ENCODE measurements around the gene MFN2.

The MFN2 gene

DNA sequence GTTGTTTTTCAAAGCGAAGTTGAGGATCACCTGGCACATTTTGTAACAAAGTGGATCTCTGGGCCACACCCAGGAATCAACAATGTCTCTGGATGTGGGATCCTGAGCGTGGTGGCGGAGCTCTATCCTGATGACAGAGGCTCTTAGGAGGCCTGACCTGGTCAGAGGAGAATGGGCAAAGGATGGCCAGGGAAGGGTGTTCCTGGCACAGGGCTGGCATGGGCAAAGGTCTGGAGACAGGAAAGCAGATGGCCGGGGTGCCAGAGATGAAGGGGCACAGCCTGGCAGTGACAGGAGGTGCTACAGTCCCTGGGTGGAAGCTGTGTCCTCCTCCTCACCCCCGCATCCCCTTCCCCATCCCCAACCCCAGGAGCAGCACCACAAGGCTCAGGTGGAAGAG, 20.0 kb upstream of the MFN2 start:
- DNase-seq (ENCODE audit: low spot score) = no peak

DNA sequence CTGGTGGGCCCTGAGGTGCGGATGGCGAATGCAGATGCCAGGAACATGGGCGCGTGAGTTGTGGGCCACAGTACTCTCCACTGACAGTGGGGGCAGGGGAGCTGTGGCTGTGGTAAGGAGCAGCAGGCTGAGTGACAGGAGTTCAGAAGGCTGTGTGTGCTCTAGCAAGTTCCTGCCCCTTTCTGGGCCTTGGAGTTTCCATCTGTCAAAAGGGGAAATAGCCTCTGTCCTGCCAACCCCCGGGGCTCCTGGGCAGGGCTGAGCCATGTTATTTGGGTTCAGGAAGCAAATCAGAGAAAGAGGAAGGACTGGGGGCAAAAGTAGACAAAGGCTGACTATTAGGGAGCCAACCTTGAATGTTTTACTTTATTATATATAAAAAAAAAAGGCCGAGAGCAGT, 19.5 kb upstream of the MFN2 start:
- DNase-seq (ENCODE audit: low spot score) = peak; percentile 18

DNA sequence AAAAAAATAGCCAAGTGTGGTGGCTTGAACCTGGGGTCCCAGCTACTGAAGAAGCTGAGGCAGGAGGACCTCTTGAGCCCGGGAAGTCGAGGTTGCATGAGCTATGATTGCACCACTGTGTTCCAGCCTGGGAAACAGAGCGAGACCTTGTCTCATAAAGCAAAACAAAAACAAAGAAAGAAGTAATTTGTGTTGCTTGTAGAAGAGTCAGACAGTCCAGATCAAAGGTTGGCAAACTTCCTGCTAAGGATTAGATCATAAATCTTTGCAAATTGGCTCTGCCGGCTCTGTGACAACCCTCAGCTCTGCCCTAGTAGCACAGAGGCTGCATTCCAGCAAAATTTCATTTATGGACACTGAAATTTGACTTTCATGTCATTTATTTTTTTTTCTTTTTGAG, 19.0 kb upstream of the MFN2 start:
- DNase-seq (ENCODE audit: low spot score) = peak; percentile 46

DNA sequence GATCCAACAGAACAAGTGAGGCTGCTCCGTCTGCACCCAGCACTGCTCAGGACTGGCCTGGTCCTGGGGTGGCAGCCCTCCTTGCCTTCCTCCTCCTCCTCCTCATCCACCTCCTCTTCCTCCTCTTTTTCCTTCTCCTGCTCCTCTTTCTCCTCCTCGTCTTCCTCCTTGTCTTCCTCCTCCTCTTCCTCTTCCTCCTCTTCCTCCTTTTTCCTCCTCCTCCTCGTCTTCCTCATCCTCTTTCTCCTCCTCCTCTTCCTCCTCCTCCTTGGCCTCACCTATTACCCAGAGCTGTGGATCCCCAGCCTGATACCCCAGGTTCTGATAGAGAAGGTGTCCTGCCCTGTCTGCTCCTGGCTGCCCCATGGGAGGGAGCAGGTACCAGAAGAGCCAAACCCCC, 16.6 kb upstream of the MFN2 start:
- no peak for DNase-seq (ENCODE audit: low spot score)

DNA sequence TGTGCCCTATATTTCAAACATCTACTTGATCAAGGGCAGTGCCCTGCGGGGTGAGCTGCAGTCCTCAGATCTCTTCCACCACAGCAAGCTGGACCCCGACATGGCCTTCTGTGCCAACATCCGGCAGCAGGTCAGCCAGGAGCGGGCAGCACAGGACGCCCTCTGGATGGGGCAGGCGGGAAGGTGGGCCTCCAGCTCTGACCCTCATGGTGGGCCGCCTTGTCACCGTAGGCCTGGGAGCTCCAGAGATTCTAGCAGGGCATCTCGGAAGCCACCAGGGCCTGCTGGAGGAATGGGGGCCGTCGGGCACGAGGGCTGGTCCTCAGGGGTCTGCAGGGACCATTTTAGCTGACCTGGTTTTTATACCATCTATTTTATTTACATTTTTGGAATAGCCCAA, 15.6 kb upstream of the MFN2 start:
- no peak for DNase-seq (ENCODE audit: low spot score)

DNA sequence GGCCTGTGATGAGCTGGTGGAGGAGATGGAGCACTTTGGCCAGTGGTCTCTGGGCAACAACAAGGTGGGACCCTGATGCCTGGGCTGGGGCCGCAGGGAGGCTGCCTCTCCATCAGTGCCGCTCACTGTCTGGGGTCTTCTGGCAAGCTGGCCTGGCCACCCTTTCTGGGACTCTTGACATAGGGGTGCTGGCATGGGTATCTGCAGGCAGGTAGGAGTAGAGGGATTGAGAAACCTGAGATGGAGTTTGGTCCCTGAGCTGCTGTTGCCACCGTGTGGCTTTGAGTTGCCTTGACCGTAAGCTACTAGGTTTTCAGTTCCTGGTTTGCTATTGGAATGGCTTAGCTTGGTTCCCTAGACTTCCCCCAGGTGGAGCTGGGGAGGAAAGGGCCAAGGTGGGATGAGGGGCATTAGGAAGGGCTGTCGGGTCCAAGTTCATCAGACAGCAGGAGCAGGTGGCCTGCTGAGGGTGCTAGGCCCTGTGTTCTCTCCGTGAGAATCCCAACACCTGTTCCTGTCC, 13.2 kb upstream of the MFN2 start:
- DNase-seq (ENCODE audit: low spot score) = peak; percentile 53

DNA sequence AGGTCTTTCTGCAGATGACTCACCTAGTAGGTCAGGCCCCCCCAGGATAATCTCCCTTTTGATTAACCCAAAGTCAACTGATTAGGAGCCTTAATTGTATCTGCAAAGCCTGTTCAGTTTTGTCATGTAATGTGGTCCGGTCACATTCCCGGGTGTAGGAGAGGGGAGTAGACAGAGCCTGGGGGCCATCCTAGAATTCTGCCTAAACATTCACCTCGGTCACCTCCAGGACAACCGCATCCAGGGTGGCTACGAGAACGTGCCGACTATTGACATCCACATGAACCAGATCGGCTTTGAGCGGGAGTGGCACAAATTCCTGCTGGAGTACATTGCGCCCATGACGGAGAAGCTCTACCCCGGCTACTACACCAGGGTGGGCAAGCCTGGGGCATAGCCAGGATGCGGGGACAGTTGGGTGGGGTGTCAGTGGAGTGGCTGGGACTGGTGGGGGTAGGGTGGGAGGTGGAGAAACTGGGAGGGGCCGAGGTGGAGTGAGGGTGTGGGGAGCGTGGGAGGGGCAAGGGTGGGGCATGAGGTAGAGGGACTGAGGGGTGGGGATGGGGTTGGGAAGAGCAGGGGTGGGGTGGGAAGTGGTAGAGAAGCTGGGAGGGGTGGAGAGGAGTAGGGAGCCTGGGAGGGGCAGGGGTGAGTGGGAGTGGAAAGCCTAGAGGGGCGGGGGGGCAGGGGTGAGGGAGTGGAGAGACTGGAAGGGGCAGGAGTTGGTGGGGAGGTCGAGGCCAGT, 9.6 kb upstream of the MFN2 start:
- no peak for DNase-seq (ENCODE audit: low spot score)

DNA sequence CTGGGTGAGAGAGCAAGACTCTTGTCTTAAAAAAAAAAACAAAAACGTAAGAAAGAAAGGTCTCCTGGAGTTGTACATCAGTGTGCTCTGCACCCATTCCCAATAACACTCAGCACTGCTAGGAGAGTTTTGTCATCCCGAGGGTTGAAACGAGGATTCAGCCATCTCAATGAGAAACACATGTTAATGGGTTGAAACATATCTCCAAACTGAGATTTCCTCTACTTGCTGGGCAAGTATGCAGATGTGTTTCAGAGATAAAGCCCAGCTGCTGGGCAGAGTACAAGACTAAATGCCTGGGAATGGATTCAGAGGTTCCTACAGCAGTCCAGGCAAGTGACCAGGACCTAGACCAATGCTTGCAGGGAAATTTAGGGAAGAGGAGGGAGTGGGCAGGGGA, 2.6 kb upstream of the MFN2 start:
- no peak for DNase-seq (ENCODE audit: low spot score)

DNA sequence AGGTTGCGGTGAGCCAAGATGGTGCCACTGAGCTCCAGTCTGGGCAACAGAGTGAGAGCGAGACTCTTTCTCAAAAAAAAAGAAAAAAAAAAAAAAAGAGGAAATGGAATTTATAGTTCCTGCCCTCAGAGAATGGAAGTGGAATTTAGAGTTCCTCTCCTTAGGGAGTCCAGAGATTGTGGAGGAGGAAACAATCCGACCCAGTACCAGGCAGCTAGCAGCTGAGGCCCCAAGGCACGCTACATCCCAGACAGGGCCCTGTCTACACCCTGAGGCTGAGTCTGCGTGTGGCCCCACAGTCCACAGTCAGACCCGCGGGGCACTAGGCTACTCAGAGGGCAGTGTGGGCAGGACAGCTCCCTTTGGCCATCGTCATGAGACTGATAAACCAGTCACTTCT, 1.9 kb upstream of the MFN2 start:
- no peak for DNase-seq (ENCODE audit: low spot score)

DNA sequence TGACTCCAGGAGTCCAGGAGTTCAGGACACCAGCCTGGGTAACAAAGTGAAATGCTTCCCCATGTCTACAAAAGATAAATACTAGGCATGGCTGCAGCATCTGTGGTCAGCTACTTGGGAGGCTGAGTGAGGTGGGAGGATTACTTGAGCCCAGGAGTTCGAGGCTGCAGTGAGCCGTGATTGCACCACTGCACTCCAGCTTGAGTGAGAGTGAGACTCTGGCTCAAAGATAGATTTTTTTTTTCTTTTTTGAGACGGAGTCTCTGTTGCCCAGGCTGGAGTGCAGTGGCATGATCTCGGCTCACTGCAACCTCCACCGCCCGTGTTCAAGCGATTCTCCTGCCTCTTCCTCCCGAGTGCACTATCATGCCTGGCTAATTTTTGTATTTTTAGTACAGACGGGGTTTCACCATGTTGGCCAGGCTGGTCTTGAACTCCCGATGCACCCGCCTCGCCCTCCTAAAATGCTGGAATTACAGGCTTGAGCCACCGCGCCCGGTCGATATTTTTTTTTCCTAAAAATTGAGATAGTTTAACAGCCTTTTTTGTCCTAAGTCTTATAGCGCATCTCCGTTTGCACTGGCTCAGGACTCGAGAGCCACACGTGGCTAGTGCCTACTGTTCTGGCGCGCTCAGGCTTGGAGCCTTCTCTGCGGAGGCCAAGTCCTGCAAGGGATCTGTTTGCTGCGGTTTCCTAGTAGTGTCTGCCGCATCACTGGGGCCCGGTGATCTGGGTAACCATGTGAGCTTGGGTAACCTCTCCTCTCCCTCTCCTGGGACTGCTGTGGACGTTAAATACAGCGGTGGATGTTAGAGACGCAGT, 1.0 kb upstream of the MFN2 start:
- no peak for DNase-seq (ENCODE audit: low spot score)

DNA sequence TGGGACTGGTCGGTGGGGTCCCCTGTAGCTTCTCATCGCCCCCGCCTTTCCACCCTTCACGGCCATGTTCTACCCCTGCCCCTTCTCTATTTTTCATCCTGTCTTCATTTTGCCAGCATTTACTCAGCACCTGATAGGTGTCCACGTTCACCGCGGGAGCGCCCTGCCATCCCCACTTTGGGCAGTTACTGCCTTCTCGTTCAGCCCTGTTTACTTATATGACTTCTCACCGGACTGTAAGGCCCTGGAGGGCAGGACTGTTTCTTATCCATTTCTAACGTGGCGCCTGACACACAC, 380 bp downstream of the MFN2 start:
- DNase-seq (ENCODE audit: low spot score) = no peak

DNA sequence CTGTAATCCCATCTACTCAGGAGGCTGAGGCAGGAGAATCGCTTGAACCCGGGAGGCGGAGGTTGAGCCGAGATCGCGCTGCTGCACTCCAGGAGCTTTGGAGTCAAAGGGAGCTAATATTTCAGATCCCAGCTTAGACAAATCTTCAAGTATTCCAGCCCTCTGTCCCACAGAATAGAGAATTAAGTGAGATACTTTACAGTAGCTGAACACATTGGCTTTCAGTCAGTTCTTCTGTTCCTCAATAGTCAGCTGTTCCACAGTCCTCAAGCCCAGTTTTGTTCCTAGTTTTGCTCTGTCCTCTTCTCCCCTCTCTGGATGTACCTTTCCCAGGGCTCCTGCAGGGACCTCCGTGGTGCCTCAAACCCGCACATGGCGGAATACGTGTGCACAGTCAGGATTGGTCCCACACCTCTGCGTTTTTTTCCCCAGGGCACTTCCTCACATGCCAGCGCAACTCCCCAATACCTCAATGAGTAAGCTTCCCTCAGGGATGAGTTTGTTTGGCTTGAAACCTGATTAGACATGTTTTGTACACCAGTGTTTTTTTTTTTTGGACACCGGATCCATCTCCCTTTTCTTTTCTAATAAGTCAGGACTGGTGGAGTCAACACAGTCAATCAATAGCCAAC, 1.2 kb downstream of the MFN2 start:
- no peak for DNase-seq (ENCODE audit: low spot score)

DNA sequence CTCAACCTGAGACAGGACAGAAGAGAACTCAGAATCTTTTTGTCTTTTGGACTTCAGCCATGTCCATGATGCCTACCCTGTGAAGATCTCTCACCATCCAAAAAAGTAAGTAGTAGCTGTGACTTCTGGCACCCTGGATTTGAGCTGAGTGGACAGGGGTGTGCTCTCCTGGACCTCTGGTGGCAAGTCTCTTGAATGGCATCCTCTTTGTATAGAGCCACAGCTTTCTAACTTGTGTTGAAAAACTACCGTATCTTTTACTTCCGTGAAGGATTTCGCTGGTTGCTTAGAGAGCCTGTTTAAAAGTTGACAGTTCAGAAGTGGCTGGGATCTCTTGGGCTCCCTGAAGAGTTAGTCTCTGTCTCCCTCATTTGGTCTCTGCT, 1.8 kb downstream of the MFN2 start:
- no peak for DNase-seq (ENCODE audit: low spot score)

DNA sequence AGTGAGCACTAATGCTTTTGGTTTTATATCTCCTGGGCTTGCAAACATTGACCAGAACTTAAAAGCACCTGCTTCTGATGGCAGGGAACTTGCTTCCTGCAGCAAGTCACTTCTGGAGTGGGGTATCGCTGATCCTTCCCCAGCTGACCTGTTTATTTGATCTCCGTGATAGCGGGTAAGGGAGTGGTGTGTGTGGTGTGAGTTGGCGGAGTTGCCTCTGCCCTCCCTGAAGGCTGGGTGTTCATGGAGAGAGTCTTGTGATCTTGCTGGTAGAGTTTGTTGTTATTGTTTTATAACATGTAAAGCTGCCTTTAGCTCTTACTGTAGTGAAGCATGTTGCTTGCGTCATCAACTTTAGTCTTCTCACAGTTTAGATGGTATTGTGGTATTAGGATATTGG, 3.9 kb downstream of the MFN2 start:
- no peak for DNase-seq (ENCODE audit: low spot score)

DNA sequence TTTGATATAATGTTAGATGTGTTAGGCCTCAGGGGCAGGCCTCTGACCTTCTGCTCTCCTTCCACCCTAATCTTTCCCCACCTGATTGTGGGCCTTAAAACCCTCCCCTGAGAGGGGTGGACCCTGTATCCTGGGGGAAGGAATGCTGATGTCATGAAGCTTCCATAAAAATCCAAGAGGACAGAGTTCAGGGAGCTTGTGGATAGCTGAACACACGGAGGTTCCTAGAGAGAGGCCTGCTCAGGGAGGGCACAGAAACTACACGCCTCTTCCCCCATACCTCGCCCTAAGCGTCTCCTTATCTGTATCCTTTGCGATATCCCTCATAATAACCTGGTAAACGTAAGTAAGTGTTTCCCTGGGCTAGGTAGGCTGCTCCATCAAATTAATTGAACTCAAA, 4.3 kb downstream of the MFN2 start:
- DNase-seq (ENCODE audit: low spot score) = no peak

DNA sequence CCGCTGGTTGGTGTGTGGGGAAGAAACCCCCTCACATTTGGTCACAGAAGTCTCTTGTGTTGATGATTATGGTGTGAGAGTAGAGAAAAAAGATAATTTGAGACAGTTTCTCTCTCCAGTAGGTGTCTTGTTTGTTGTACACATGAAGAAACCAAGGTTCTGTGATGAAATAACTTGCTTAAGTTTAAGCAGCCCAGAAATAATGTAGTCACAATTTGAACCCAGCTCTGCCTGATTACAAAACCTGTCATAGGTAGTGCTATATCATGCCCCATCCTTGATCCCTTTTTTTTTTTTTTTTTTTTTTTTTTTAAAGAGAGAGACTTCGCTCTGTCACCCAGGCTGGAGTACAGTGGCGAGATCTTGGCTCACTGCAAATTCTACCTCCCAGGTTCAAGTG, 4.9 kb downstream of the MFN2 start:
- DNase-seq (ENCODE audit: low spot score) = no peak

DNA sequence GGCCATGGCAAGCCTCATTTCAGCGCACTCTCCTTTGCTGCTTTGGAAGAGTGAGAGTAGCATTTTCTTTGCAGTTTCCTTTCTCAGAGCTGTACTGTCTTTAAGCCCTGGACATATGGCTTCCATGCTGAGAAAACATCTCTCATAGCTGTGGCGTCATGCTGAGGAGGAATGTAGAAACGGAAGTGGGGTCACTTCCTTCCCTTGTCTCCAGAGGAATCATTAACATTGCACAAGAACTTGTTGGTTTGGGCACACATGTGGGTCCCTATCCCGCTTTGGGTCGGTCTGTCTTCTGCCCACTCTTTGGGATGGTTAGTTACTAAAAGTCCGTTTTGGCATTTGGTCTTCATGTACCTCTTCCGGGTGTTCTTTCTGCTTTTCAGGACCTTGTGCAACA, 5.6 kb downstream of the MFN2 start:
- DNase-seq (ENCODE audit: low spot score) = no peak

DNA sequence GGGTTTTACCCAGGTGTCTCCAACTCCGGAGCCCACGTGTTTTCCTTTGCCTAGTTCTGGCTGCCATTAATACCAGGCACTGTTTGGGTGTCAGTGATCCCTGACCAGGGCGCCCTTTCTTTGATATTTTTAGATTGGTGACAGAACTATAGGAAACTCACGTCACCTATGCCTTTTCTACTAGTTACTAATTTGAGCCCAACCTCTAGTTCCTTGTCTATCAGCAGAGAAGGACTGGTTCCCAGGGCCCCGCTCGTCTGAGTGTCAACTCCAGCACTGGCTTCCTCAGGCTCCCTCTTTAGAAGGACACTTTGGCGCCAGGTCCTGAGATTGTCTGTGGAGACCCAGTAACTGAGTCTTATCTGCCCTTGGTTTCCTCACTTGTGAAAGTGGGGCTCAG, 9.4 kb downstream of the MFN2 start:
- no peak for DNase-seq (ENCODE audit: low spot score)

DNA sequence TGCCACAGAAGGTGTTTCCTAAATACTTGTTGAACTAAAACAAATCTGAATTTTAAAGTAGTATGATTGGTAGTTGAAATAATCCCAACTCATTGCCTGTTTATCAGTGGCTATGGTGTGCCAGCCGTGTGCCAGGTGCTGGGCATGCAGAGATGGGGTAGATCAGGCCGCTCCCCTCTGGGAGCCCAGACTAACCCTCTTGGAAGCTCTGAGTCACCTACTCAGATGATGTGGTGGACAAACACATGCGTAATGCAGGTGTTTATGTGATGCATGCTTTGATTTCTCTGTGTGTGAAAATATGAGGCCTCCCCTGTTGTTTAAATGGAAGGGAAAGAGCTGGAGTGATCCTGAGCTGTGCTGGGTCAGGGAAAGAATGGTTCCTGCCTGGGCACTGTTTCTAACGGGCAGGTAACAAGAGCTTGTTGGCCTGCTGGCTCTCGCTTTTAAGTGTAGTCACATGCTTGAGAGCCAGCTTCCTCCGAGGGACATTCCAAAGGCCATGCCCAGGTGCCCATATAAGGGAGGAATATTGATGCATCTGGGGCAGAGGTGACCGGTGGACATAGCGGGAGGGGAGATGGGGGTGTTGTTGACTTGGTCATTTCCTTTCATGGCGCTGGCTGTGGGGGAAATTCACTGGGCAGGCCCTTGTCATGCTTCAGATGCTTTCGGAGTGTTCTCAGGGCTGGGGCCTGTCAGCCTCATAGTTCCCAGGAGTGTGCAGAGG, 10.2 kb downstream of the MFN2 start:
- DNase-seq (ENCODE audit: low spot score) = no peak

DNA sequence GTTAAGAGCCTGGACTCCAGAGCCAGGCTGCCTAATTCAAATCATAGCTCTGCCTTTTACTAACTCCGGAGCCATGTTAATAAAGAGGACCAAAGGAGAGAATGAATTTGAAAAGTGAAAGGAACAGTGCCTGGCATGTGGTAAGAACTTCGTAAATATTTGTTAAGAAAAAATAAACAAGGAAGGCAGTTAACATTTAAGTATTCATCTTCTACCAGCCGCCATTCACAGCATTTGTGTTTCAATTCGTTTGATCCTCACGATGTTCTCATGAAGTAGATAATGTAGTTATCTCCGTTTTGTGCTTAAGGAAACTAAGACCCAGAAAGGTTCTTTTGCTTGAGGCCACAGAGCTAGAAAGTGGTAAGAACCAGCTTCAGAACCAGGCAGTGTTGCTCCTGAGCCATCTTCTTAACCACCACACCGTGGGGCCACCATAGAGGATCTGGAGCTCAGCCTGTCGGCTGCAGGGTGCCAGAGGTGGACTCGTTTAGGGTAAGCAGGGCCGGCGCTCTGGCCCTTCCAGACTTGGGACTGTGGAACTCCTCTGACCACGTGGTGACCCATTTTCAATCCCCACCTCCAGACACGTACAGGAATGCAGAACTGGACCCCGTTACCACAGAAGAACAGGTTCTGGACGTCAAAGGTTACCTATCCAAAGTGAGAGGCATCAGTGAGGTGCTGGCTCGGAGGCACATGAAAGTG, 11.9 kb downstream of the MFN2 start:
- DNase-seq (ENCODE audit: low spot score) = no peak

DNA sequence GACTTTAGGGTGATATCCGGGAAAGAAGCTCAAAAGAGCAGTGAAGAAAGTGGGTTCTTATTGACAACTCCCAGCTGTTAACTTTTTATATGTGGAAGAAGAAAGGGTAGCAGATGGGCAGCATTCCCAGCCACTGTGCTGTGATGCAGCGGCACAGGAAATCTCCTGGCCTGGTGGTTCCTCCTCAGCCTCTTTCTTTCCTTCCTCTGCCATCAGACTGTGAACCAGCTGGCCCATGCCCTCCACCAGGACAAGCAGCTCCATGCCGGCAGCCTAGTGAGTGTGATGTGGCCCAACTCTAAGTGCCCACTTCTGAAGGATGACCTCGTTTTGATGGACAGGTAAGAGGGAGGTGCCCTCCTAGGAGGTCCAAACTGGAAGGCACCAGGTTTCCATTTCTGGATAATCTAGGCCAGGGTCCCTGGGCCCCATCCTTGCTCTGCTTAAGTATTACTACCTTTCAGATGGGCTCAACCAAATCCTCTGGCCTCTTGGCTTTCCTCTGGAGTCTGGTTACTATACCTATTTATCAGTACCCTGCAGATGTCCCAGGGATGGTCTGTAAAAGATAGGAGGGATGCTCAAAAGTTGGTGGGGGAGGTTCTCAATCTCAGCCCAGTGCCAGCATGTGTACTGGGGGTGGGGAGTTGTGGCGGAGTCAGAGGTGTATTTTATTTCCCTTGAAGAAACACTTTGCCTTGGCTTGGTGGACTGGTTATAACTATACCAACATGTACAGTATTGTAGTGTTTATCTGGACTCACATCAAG, 17.0 kb downstream of the MFN2 start:
- DNase-seq (ENCODE audit: low spot score) = no peak
